HG03175 (cell line): ENCODE data around the gene PHACTR3.

Source experiments
- ATAC-seq: cut with Tn5 transposase; IDR thresholded peaks from one replicate; pipeline ENCODE4 v1.9.1; 2021; ENCODE audit warnings: mild to moderate bottlenecking, moderate library complexity; ENCODE audit not compliant: unreplicated experiment

Gene PHACTR3

GRCh38 chr20:59823030-59823423 lies 218.7 kb downstream of the PHACTR3 start:
- ATAC-seq, result no peak

- no peak for ATAC-seq
Measured at GRCh38 chr20:59823491-59824259, 219.3 kb downstream of the PHACTR3 start.

GRCh38 chr20:59824711-59825562 lies 220.6 kb downstream of the PHACTR3 start:
- no peak for ATAC-seq

- no peak for ATAC-seq
Measured at GRCh38 chr20:59825563-59825920, 221.2 kb downstream of the PHACTR3 start.

- ATAC-seq, result no peak
Measured at GRCh38 chr20:59825944-59826759, 221.8 kb downstream of the PHACTR3 start.

- no peak for ATAC-seq
Measured at GRCh38 chr20:59827138-59828056, 223.1 kb downstream of the PHACTR3 start.

- ATAC-seq, result no peak
Measured at GRCh38 chr20:59828125-59829053, 224.0 kb downstream of the PHACTR3 start.

GRCh38 chr20:59829054-59829785 lies 224.9 kb downstream of the PHACTR3 start:
- no peak for ATAC-seq

- no peak for ATAC-seq
Measured at GRCh38 chr20:59829786-59830664, 225.7 kb downstream of the PHACTR3 start.

- ATAC-seq, result no peak
Measured at GRCh38 chr20:59830665-59831023, 226.3 kb downstream of the PHACTR3 start.

GRCh38 chr20:59831024-59831915 lies 226.9 kb downstream of the PHACTR3 start:
- no peak for ATAC-seq

GRCh38 chr20:59831916-59832270 lies 227.6 kb downstream of the PHACTR3 start:
- no peak for ATAC-seq

GRCh38 chr20:59832406-59833363 lies 228.3 kb downstream of the PHACTR3 start:
- no peak for ATAC-seq

GRCh38 chr20:59835057-59835447 lies 230.7 kb downstream of the PHACTR3 start:
- no peak for ATAC-seq
